Measurements from ENCODE around the gene CCDC149. TPM values are rescaled to one million over a fixed set of nuclear protein-coding genes. Genes with fewer than 3 reads are reported as not detected.

CCDC149 gene
- total and polyA plus RNA-seq, 4 donors, result 1.4 to 11.2 (median 3.4) TPM

- Histone ChIP-seq H3K27me3 (ENCODE audit: control insufficient read depth in 4 of 4, insufficient read depth in 4 of 4, low read length in 3 of 4) (no peaks in the 10 kb centered on the region), H3K9me3 (ENCODE audit: control insufficient read depth in 4 of 4, low read length in 3 of 4) (no peaks in the 10 kb centered on the region), H3K27ac (ENCODE audit: low read depth in 1 of 2, low read length in 2 of 2) (no peak overlapping the region), H3K4me3 (ENCODE audit: low read depth in 1 of 3, low read length in 3 of 3) (no peak overlapping the region), H3K4me1 (ENCODE audit: control insufficient read depth in 4 of 4, insufficient read depth in 4 of 4, low read length in 3 of 4) (no peaks in the 10 kb centered on the region), H3K36me3 (ENCODE audit: control insufficient read depth in 4 of 4, insufficient read depth in 3 of 4, low read depth in 1 of 4, low read length in 3 of 4) (peaks cover 0 to 3% (median under 1%) of the 10 kb centered on the region in 4 donors), H3K9ac (ENCODE audit: low read depth in 1 of 2, low read length in 2 of 2) (no peak overlapping the region)
- DNase-seq (ENCODE audit: low spot score), result no peak
- no peak for TF ChIP-seq YY1 (IDR thresholded peaks at IDR 0.05)
- no peak for TF ChIP-seq HNF4A (conservative IDR thresholded peaks at IDR 0.05)
- no peak for TF ChIP-seq ATF3 (IDR thresholded peaks at IDR 0.05)
- TF ChIP-seq ZBTB33 (IDR thresholded peaks at IDR 0.05), result no peak
- no peak for TF ChIP-seq GABPA (IDR thresholded peaks at IDR 0.05 in 1 of 2, conservative IDR thresholded peaks at IDR 0.05 in 1 of 2)
- TF ChIP-seq HNF4G (IDR thresholded peaks at IDR 0.05), result no peak
- no peak for TF ChIP-seq REST (IDR thresholded peaks at IDR 0.05)
- no peak for TF ChIP-seq NR2F2 (IDR thresholded peaks at IDR 0.05)
- no peak for TF ChIP-seq RAD21 (IDR thresholded peaks at IDR 0.05)
- TF ChIP-seq FOXA2 (IDR thresholded peaks at IDR 0.05), result no peak
- no peak for TF ChIP-seq JUND (IDR thresholded peaks at IDR 0.05)
- no peak for TF ChIP-seq SP1 (IDR thresholded peaks at IDR 0.05)
- TF ChIP-seq CTCF (IDR thresholded peaks at IDR 0.05; ENCODE audit: low read depth, low read length, missing input control), result no peak
- TF ChIP-seq FOXA1 (IDR thresholded peaks at IDR 0.05), result no peak
- no peak for TF ChIP-seq MAX (IDR thresholded peaks at IDR 0.05)
- no peak for TF ChIP-seq EGR1 (IDR thresholded peaks at IDR 0.05; ENCODE audit: low read depth in 2 of 2)
- TF ChIP-seq TAF1 (conservative IDR thresholded peaks at IDR 0.05), result no peak
- WGBS, result 95% methylated on average over 4 of the region's 4 CpGs
Measured at GRCh38 chr4:24849351-24849750, 63.5 kb downstream of the CCDC149 start.

- Histone ChIP-seq H3K27ac (ENCODE audit: low read depth in 1 of 2, low read length in 2 of 2) (no peak overlapping the region), H3K27me3 (ENCODE audit: control insufficient read depth in 4 of 4, insufficient read depth in 4 of 4, low read length in 3 of 4) (no peaks in the 10 kb centered on the region), H3K9ac (ENCODE audit: low read depth in 1 of 2, low read length in 2 of 2) (no peak overlapping the region), H3K4me1 (ENCODE audit: control insufficient read depth in 4 of 4, insufficient read depth in 4 of 4, low read length in 3 of 4) (peaks cover 0 to 5% (median 0%) of the 10 kb centered on the region in 4 donors), H3K9me3 (ENCODE audit: control insufficient read depth in 4 of 4, low read length in 3 of 4) (no peaks in the 10 kb centered on the region), H3K36me3 (ENCODE audit: control insufficient read depth in 4 of 4, insufficient read depth in 3 of 4, low read depth in 1 of 4, low read length in 3 of 4) (peaks cover 0 to 3% (median under 1%) of the 10 kb centered on the region in 4 donors), H3K4me3 (ENCODE audit: low read depth in 1 of 3, low read length in 3 of 3) (no peak overlapping the region)
- TF ChIP-seq RAD21 (IDR thresholded peaks at IDR 0.05), result no peak
- no peak for TF ChIP-seq TAF1 (conservative IDR thresholded peaks at IDR 0.05)
- TF ChIP-seq NR2F2 (IDR thresholded peaks at IDR 0.05), result no peak
- no peak for TF ChIP-seq RXRA (IDR thresholded peaks at IDR 0.05)
- no peak for TF ChIP-seq GABPA (IDR thresholded peaks at IDR 0.05 in 1 of 2, conservative IDR thresholded peaks at IDR 0.05 in 1 of 2)
- TF ChIP-seq FOXA1 (IDR thresholded peaks at IDR 0.05), result no peak
- no peak for TF ChIP-seq CTCF (IDR thresholded peaks at IDR 0.05; ENCODE audit: low read depth, low read length, missing input control)
- TF ChIP-seq ATF3 (IDR thresholded peaks at IDR 0.05), result no peak
- TF ChIP-seq EGR1 (IDR thresholded peaks at IDR 0.05; ENCODE audit: low read depth in 2 of 2), result no peak
- WGBS, result 95% methylated on average over 5 of the region's 5 CpGs
- no peak for DNase-seq (ENCODE audit: low spot score)
Measured at GRCh38 chr4:24846716-24847115, 66.1 kb downstream of the CCDC149 start.

All from liver (tissue), 9 donors.